ENCODE measurements around the gene MAPK13.

- TF ChIP-seq CTCF (IDR thresholded peaks at IDR 0.05) (no peak), POLR2AphosphoS5 (IDR thresholded peaks at IDR 0.05) (no peak)
These were observed 39.0 kb downstream of the MAPK13 start for GRCh38 chr6:36169023-36170007.

Data from breast epithelium (tissue), 3 donors.